Measurements from ENCODE around the gene SELENOI.

SELENOI gene

GRCh38 chr2:26394694-26395093 lies 48.8 kb downstream of the SELENOI start:
- peaks cover 7% of the 10 kb centered on the region; the same call in 1 of the 2 replicates for H3K4me1 ChIP-seq
- H3K4me3 ChIP-seq (ENCODE audit: low read depth, low read length): no peak overlapping the region
- no peak for DNase-seq
- H3K9me3 ChIP-seq: no peaks in the 10 kb centered on the region
- no peaks in the 10 kb centered on the region for H3K27me3 ChIP-seq
- TF ChIP-seq, protein P1, sequence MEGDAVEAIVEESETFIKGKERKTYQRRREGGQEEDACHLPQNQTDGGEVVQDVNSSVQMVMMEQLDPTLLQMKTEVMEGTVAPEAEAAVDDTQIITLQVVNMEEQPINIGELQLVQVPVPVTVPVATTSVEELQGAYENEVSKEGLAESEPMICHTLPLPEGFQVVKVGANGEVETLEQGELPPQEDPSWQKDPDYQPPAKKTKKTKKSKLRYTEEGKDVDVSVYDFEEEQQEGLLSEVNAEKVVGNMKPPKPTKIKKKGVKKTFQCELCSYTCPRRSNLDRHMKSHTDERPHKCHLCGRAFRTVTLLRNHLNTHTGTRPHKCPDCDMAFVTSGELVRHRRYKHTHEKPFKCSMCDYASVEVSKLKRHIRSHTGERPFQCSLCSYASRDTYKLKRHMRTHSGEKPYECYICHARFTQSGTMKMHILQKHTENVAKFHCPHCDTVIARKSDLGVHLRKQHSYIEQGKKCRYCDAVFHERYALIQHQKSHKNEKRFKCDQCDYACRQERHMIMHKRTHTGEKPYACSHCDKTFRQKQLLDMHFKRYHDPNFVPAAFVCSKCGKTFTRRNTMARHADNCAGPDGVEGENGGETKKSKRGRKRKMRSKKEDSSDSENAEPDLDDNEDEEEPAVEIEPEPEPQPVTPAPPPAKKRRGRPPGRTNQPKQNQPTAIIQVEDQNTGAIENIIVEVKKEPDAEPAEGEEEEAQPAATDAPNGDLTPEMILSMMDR (IDR thresholded peaks at IDR 0.05; ENCODE audit: low read depth, low read length): no peak
- H3K36me3 ChIP-seq: peaks cover 16% of the 10 kb centered on the region

DNA sequence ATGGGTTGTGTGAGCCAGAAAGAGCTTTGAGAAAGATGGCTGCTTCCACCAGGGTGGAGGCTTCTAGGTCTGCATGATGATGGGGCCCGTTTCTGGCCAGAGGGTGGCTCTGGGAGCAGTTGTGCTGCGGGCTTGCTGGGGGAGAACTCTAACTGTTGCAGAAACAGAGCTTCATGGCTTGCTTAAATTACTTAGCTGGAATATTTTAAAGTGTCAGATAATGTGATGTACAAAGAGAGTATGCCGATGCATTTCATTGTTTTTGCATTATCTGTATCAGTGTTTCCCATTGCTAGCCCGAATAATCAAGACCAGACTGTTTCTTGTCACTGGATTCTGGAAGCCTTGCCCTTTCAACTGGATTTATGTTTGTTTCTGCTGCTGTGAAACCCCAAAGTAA lies 49.5 kb downstream of the SELENOI start:
- H3K27me3 ChIP-seq: no peaks in the 10 kb centered on the region
- peak; percentile 30 for DNase-seq
- no peak overlapping the region for H3K4me3 ChIP-seq (ENCODE audit: low read depth, low read length)
- H3K36me3 ChIP-seq: peaks cover 9% of the 10 kb centered on the region
- H3K4me1 ChIP-seq: peaks cover 7% of the 10 kb centered on the region; the same call in 1 of the 2 replicates
- TF ChIP-seq, protein P1 (IDR thresholded peaks at IDR 0.05; ENCODE audit: low read depth, low read length): peak; percentile 29; the same call in 1 of the 2 replicates
- H3K9me3 ChIP-seq: no peaks in the 10 kb centered on the region

GRCh38 chr2:26396734-26397298 lies 50.9 kb downstream of the SELENOI start:
- no peaks in the 10 kb centered on the region for H3K27me3 ChIP-seq
- no peak overlapping the region for H3K4me3 ChIP-seq (ENCODE audit: low read depth, low read length)
- peaks cover 6% of the 10 kb centered on the region for H3K36me3 ChIP-seq
- TF ChIP-seq, protein P1 (IDR thresholded peaks at IDR 0.05; ENCODE audit: low read depth, low read length): no peak
- peaks cover 7% of the 10 kb centered on the region; the same call in 1 of the 2 replicates for H3K4me1 ChIP-seq
- DNase-seq: no peak
- H3K9me3 ChIP-seq: no peaks in the 10 kb centered on the region

DNA sequence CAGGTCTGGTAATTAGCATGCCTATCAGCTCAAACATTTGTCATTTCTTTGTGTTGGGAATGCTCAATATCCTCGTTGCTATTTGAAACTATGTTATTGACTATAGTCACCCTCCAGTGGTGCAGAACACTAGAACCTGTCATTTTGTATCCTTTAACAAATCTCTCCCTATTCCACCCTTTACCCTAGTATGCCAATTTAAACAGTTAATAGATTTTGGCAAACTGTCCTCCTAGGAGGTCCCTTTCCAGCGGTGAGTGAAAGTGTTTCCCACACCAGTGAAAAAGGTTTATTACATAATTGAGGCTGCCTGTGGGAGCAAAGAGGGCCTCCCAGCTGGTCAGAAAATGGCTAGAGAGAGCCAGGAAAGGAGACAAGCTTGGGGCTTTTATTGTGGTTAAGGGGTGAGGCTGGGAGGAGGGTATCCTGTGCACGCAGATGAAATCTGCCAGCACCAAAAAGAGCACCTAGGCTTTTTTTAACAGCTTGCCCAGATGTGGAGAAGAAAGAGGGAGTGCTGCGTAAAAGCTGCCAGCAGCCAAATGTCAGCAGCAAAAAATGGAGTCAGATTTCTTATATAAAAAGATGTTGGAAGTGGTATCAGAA lies 53.9 kb downstream of the SELENOI start:
- H3K9me3 ChIP-seq: no peaks in the 10 kb centered on the region
- TF ChIP-seq, protein P1 (IDR thresholded peaks at IDR 0.05; ENCODE audit: low read depth, low read length): no peak
- no peaks in the 10 kb centered on the region for H3K27me3 ChIP-seq
- DNase-seq: no peak
- H3K36me3 ChIP-seq: peaks cover 4% of the 10 kb centered on the region; the same call in 1 of the 2 replicates
- H3K4me1 ChIP-seq: peaks cover 4% of the 10 kb centered on the region; the same call in 1 of the 2 replicates
- no peak overlapping the region for H3K4me3 ChIP-seq (ENCODE audit: low read depth, low read length)

- no peaks in the 10 kb centered on the region for H3K4me1 ChIP-seq
- no peaks in the 10 kb centered on the region for H3K27me3 ChIP-seq
- TF ChIP-seq, protein P1 (IDR thresholded peaks at IDR 0.05; ENCODE audit: low read depth, low read length): no peak
- no peak for DNase-seq
- no peak overlapping the region for H3K4me3 ChIP-seq (ENCODE audit: low read depth, low read length)
- no peaks in the 10 kb centered on the region for H3K9me3 ChIP-seq
- no peaks in the 10 kb centered on the region; the same call in 1 of the 2 replicates for H3K36me3 ChIP-seq
Measured at GRCh38 chr2:26400723-26401122, 54.8 kb downstream of the SELENOI start.

Data from BE2C (cell line).